Panc1 (cell line): ENCODE results near the gene CCDC54. TPM values are rescaled to one million over a fixed set of nuclear protein-coding genes. Genes with fewer than 3 reads are reported as not detected.

Experiments used
- ATAC-seq: fragments of 200-7000 bp; cut with Tn5 transposase; 2 replicates; pipeline ENCODE4 v1.9.1; 2020; ENCODE audit warnings: mild to moderate bottlenecking, moderate library complexity
- BruUV-seq: library from RNA; stranded (reverse); fragments of 400-500 nt; replicated peaks from 2 replicates; lab custom pipeline; 2021; lab: Mats Ljungman, UMichigan
- CTCF ChIA-PET: fragments of 300-600 bp; sonication (Branson Sonifier 250); formaldehyde crosslinking; loops from one replicate; lab custom pipeline; 2022; ENCODE audit warnings: antibody characterized with exemption; lab: Charles Lee
- POLR2A ChIA-PET: fragments of 300-600 bp; sonication (Branson Sonifier 250); formaldehyde crosslinking; loops from one replicate; lab custom pipeline; 2022; ENCODE audit warnings: antibody characterized with exemption; lab: Charles Lee
- DNase-seq: peaks from one replicate; pipeline ENCODE4 v3.0.0-alpha.2; 2010; ENCODE audit warnings: low read depth, low spot score
- H3K27ac ChIP-seq: 2 replicates; pipeline ENCODE4 v1.5.1; 2011; ENCODE audit warnings: mild to moderate bottlenecking, low read length, inconsistent platforms
- H3K27me3 ChIP-seq: fragments of 200-500 bp; sonication (Bioruptor generic); 2 replicates; pipeline ENCODE4 v1.6.0; 2014; ENCODE audit warnings: low read length, inconsistent platforms; ENCODE audit not compliant: control insufficient read depth, insufficient read depth
- H3K36me3 ChIP-seq: fragments of 200-500 bp; sonication (Bioruptor generic); 2 replicates; pipeline ENCODE4 v1.5.1; 2014; ENCODE audit warnings: inconsistent platforms, mild to moderate bottlenecking, low read length, moderate library complexity; ENCODE audit not compliant: control insufficient read depth, insufficient read depth
- H3K4me1 ChIP-seq: 2 replicates; pipeline ENCODE4 v1.5.1; 2011; ENCODE audit warnings: inconsistent platforms, mild to moderate bottlenecking, low read length, moderate library complexity; ENCODE audit not compliant: control insufficient read depth, insufficient read depth
- H3K4me3 ChIP-seq, 2 experiments: 2 replicates each; pipeline ENCODE4 v1.5.1; 2011 to 2012; ENCODE audit warnings: low read depth in 2 of 2, low read length in 2 of 2, mild to moderate bottlenecking in 2 of 2, inconsistent platforms in 1 of 2, moderate library complexity in 1 of 2
- H3K9me3 ChIP-seq: fragments of 200-500 bp; sonication (Bioruptor generic); 2 replicates; pipeline ENCODE4 v1.5.1; 2014; ENCODE audit warnings: low read depth, mild to moderate bottlenecking, inconsistent platforms, low read length, moderate library complexity; ENCODE audit not compliant: control insufficient read depth, insufficient read depth
- POLR2AphosphoS5 ChIP-seq: IDR thresholded peaks from 2 replicates; pipeline ENCODE4 v1.6.1; 2012; ENCODE audit warnings: mild to moderate bottlenecking, low read depth, low read length, moderate library complexity
- SIN3A ChIP-seq: IDR thresholded peaks from 2 replicates; pipeline ENCODE4 v1.6.1; 2012; ENCODE audit warnings: low read depth, mild to moderate bottlenecking, low read length, moderate library complexity, borderline replicate concordance; ENCODE audit not compliant: insufficient read depth
- TCF7L2 ChIP-seq: IDR thresholded peaks from 2 replicates; pipeline ENCODE4 v1.6.1; 2011; ENCODE audit warnings: mild to moderate bottlenecking, low read depth, low read length, inconsistent platforms
- in situ Hi-C: cut with HindIII; loops from 2 replicates; pipeline ENCODE4 v1.10.0; 2016; ENCODE audit warnings: low sequenced_read_pairs, low pct_unique_long_range_greater_than_20kb
- intact Hi-C: fragments of 100-400 bp; cut with micrococcal nuclease; formaldehyde crosslinking; loops from one replicate; pipeline ENCODE4 v1.10.0; 2022; ENCODE audit not compliant: unreplicated experiment
- total RNA-seq: library from RNA; stranded (reverse); gene quantifications from one replicate; pipeline ENCODE4 v1.2.1, GENCODE V29; 2021; ENCODE audit not compliant: unreplicated experiment
- TF ChIP-seq, protein P1 (sequence below): fragments of 450-650 bp; IDR thresholded peaks from 2 replicates; pipeline ENCODE4 v1.5.1; 2017; ENCODE audit warnings: mild to moderate bottlenecking
- TF ChIP-seq, protein P2 (sequence below), 2 experiments: IDR thresholded peaks; 2 replicates each; pipeline ENCODE4 v1.6.1; 2011 to 2012; ENCODE audit warnings: low read depth in 2 of 2, control low read depth in 1 of 2, low read length in 1 of 2, mild to moderate bottlenecking in 1 of 2, moderate library complexity in 1 of 2; ENCODE audit not compliant: insufficient read depth in 1 of 2

Gene CCDC54
- total RNA-seq, 1 experiment from 2014 or later: not detected

DNA sequence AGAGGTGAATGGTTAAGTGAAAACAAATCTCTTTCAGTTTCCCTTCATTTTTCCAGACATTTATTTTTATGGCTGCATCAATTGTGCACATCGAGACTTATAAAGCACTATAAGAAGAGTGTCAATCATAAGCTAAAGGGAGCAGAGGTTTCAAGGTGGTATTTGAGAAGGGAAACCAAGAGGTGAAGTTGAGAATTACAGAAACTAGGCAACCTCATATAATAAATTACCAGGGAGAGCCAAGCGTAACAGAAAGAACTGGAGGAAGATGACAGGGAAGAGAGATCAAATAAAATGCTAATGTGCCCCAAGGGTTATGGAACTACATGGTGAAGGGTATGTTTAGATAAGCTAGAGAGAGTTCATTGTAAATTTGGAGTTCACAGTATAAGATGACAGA, 6.3 kb upstream of the CCDC54 start:
- in situ Hi-C loops (no loop called here), intact Hi-C loops (no loop called here)
- Histone ChIP-seq H3K4me3 (no peak overlapping the region), H3K27me3 (no peaks in the 10 kb centered on the region), H3K36me3 (no peaks in the 10 kb centered on the region), H3K27ac (no peak overlapping the region), H3K9me3 (no peaks in the 10 kb centered on the region), H3K4me1 (no peaks in the 10 kb centered on the region)
- ChIA-PET POLR2A (no interaction called here), CTCF (no interaction called here)
- BruUV-seq: no TSS peak
- TF ChIP-seq POLR2AphosphoS5 (no peak), SIN3A (no peak), TCF7L2 (no peak)
- TF ChIP-seq, protein P1, sequence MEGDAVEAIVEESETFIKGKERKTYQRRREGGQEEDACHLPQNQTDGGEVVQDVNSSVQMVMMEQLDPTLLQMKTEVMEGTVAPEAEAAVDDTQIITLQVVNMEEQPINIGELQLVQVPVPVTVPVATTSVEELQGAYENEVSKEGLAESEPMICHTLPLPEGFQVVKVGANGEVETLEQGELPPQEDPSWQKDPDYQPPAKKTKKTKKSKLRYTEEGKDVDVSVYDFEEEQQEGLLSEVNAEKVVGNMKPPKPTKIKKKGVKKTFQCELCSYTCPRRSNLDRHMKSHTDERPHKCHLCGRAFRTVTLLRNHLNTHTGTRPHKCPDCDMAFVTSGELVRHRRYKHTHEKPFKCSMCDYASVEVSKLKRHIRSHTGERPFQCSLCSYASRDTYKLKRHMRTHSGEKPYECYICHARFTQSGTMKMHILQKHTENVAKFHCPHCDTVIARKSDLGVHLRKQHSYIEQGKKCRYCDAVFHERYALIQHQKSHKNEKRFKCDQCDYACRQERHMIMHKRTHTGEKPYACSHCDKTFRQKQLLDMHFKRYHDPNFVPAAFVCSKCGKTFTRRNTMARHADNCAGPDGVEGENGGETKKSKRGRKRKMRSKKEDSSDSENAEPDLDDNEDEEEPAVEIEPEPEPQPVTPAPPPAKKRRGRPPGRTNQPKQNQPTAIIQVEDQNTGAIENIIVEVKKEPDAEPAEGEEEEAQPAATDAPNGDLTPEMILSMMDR: no peak; the same call in 1 of the 2 replicates
- TF ChIP-seq, protein P2, sequence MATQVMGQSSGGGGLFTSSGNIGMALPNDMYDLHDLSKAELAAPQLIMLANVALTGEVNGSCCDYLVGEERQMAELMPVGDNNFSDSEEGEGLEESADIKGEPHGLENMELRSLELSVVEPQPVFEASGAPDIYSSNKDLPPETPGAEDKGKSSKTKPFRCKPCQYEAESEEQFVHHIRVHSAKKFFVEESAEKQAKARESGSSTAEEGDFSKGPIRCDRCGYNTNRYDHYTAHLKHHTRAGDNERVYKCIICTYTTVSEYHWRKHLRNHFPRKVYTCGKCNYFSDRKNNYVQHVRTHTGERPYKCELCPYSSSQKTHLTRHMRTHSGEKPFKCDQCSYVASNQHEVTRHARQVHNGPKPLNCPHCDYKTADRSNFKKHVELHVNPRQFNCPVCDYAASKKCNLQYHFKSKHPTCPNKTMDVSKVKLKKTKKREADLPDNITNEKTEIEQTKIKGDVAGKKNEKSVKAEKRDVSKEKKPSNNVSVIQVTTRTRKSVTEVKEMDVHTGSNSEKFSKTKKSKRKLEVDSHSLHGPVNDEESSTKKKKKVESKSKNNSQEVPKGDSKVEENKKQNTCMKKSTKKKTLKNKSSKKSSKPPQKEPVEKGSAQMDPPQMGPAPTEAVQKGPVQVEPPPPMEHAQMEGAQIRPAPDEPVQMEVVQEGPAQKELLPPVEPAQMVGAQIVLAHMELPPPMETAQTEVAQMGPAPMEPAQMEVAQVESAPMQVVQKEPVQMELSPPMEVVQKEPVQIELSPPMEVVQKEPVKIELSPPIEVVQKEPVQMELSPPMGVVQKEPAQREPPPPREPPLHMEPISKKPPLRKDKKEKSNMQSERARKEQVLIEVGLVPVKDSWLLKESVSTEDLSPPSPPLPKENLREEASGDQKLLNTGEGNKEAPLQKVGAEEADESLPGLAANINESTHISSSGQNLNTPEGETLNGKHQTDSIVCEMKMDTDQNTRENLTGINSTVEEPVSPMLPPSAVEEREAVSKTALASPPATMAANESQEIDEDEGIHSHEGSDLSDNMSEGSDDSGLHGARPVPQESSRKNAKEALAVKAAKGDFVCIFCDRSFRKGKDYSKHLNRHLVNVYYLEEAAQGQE (IDR thresholded peaks at IDR 0.05; ENCODE audit: insufficient read depth in 1 of 2, low read depth in 2 of 2, low read length in 1 of 2): no peak
- no peak for ATAC-seq
- no peak for DNase-seq

DNA sequence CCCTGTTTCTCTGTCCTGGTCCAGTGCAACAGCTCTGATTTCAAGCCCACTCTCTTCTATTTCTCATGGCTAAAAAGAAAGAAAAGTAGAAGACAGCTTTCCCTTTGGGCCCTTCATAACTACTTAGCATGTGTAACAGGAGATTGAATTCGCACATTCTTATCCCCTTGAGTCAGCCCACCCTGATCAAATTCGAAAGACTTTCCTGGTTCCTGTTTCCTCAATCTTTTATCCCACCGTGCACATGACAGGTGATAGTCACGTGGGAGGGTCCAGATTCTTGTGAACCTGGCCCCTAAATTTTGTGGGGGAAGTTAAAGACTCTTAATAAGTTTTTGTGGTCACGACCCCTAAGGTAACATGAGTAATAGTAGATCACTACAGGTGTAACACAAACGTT, 4.7 kb upstream of the CCDC54 start:
- DNase-seq (no peak), ATAC-seq (no peak)
- Histone ChIP-seq H3K36me3 (no peaks in the 10 kb centered on the region), H3K9me3 (no peaks in the 10 kb centered on the region), H3K27ac (no peak overlapping the region), H3K4me1 (no peaks in the 10 kb centered on the region), H3K4me3 (no peak overlapping the region), H3K27me3 (no peaks in the 10 kb centered on the region)
- ChIA-PET CTCF (no interaction called here), POLR2A (no interaction called here)
- in situ Hi-C loops: no loop called here
- intact Hi-C loops: no loop called here
- TF ChIP-seq POLR2AphosphoS5 (no peak), TCF7L2 (no peak)
- TF ChIP-seq, protein P1: no peak
- TF ChIP-seq, protein P2 (IDR thresholded peaks at IDR 0.05; ENCODE audit: insufficient read depth in 1 of 2, low read depth in 2 of 2, low read length in 1 of 2): no peak
- no TSS peak for BruUV-seq
